ENCODE results near the gene SCUBE1.
A peak's percentile ranks its signal among the peaks of the same experiment; 100 is the strongest.

The SCUBE1 gene

DNA sequence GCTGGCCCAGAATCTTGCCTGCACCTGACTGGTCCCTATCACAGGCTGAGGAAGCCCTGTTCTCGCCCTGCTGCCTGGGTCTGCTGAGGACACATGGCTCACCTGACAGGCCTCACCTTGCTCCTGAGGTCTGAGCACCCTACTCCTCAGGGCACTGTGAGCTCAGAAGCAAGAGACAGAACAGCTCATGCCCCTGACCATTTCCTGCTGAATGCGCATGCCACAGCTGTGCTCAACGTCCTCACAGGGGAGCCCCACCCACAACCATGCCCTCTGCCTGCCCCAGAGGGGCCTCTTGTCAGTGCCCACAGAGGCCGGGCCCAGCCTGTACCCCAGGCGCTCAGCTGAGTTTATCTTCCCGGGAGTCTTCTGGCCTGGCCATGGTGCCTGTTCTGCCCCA lies 194.6 kb downstream of the SCUBE1 start:
- H3K9me3 Mint-ChIP-seq, result no peaks in the 10 kb centered on the region
- H3K36me3 Mint-ChIP-seq (ENCODE audit: low read depth), result no peaks in the 10 kb centered on the region
- DNase-seq, result no peak
- H3K4me3 Mint-ChIP-seq, result no peak overlapping the region
- H3K27ac Mint-ChIP-seq, result no peak overlapping the region
- H3K27me3 Mint-ChIP-seq, result no peaks in the 10 kb centered on the region
- peaks cover 38% of the 10 kb centered on the region for H3K4me1 Mint-ChIP-seq
- ATAC-seq, result peak; percentile 9

DNA sequence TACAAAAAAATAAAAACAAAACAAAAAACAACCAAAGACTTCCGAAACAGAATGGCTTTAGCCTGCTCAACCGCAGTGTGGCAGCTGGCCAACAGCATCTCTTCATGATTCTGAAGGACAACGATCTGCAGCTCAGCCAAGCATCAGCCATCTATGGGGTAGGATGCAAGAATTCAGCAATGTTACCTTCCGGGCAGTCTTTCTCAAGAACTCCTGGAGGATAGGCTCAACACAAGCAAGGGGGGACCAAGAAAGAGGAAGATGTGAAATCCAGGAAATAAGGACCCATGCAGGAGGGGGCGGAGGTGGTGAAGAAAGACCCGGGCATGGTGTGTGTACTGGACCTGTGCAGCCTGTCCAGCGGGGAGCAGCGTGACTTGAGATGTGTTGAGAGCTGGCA lies 195.4 kb downstream of the SCUBE1 start:
- DNase-seq (no peak), ATAC-seq (no peak)
- H3K9me3 Mint-ChIP-seq, result no peaks in the 10 kb centered on the region
- H3K27me3 Mint-ChIP-seq, result no peaks in the 10 kb centered on the region
- no peak overlapping the region for H3K27ac Mint-ChIP-seq
- H3K4me3 Mint-ChIP-seq, result no peak overlapping the region
- H3K36me3 Mint-ChIP-seq (ENCODE audit: low read depth), result no peaks in the 10 kb centered on the region
- H3K4me1 Mint-ChIP-seq, result peaks cover 39% of the 10 kb centered on the region

Data from activated naive CD8-positive, alpha-beta T cell treated with anti-CD3 and anti-CD28 coated beads, Interleukin-2, amount 50 U/mL, for 24 hours (primary cell).